Measurements from ENCODE around the gene BICC1.

GRCh38 chr10:58464956-58465355 lies 47.7 kb upstream of the BICC1 start:
- TF ChIP-seq CTCF (IDR thresholded peaks at IDR 0.05) (no peak), EZH2 (IDR thresholded peaks at IDR 0.05) (no peak), EZH2phosphoT487 (IDR thresholded peaks at IDR 0.05) (no peak)
